LNCaP clone FGC (cell line): ENCODE data around the gene SPNS2.

Experiments
- DNase-seq: peaks from one replicate; pipeline ENCODE4 v3.0.0-alpha.2; 2011; ENCODE audit warnings: low read depth
- H3K4me3 ChIP-seq: 2 replicates; pipeline ENCODE4 v1.5.1; 2011; ENCODE audit warnings: mild to moderate bottlenecking, low read depth, low read length, control low read depth
- CTCF ChIP-seq: IDR thresholded peaks from 2 replicates; pipeline ENCODE4 v1.5.1; 2012; ENCODE audit warnings: mild to moderate bottlenecking; ENCODE audit not compliant: control insufficient read depth, insufficient read depth; ENCODE audit errors: extremely low read depth

Gene SPNS2

GRCh38 chr17:4530799-4531730, 32.4 kb downstream of the SPNS2 start:
- H3K4me3 ChIP-seq: no peak overlapping the region
- no peak for DNase-seq
- TF ChIP-seq CTCF: no peak

- TF ChIP-seq CTCF: no peak
- no peak overlapping the region for H3K4me3 ChIP-seq
- DNase-seq: no peak
Observed at GRCh38 chr17:4531988-4532736, 33.5 kb downstream of the SPNS2 start.

- DNase-seq: no peak
- TF ChIP-seq CTCF: no peak
- H3K4me3 ChIP-seq: no peak overlapping the region
Observed at GRCh38 chr17:4532860-4533522, 34.3 kb downstream of the SPNS2 start.

- no peak for TF ChIP-seq CTCF
- no peak overlapping the region for H3K4me3 ChIP-seq
- DNase-seq: no peak
Observed at GRCh38 chr17:4533523-4534504, 35.1 kb downstream of the SPNS2 start.

GRCh38 chr17:4534515-4534914, 35.8 kb downstream of the SPNS2 start:
- no peak for TF ChIP-seq CTCF
- no peak overlapping the region for H3K4me3 ChIP-seq
- DNase-seq: no peak
